IMR-90 (cell line): ENCODE data around the gene RTL1. TPM values are rescaled to one million over a fixed set of nuclear protein-coding genes. Genes with fewer than 3 reads are reported as not detected.

ENCODE experiments used
- ATAC-seq: fragments of 200-7000 bp; cut with Tn5 transposase; 2 replicates; pipeline ENCODE4 v1.9.1; 2020; ENCODE audit warnings: low read depth, mild to moderate bottlenecking, moderate library complexity
- BruUV-seq: library from RNA; stranded (reverse); fragments of 400-500 nt; replicated peaks from 2 replicates; lab custom pipeline; 2021; lab: Mats Ljungman, UMichigan
- CTCF ChIA-PET: fragments of 300-600 bp; formaldehyde crosslinking; extraction: SDS; loops from one replicate; lab custom pipeline; 2021; ENCODE audit warnings: antibody characterized with exemption; lab: Yijun Ruan, JAX
- POLR2A ChIA-PET: fragments of 300-600 bp; sonication (Branson Sonifier 250); formaldehyde crosslinking; loops from one replicate; lab custom pipeline; 2022; ENCODE audit warnings: antibody characterized with exemption; ENCODE audit not compliant: unreplicated experiment; lab: Charles Lee
- DNase-seq: peaks from one replicate; pipeline ENCODE4 v3.0.0; 2013
- H2AFZ ChIP-seq: replicated peaks from 2 replicates; pipeline ENCODE3; 2013; ENCODE audit warnings: low read length, mild to moderate bottlenecking; ENCODE audit not compliant: poor library complexity
- H2AK5ac ChIP-seq: 2 replicates; pipeline ENCODE4 v1.6.1; 2013; ENCODE audit warnings: low read depth, low read length, inconsistent platforms
- H2AK9ac ChIP-seq: replicated peaks from 2 replicates; pipeline ENCODE3; 2013; ENCODE audit warnings: mild to moderate bottlenecking, low read depth, low read length, moderate library complexity; ENCODE audit not compliant: poor library complexity
- H2BK120ac ChIP-seq: 2 replicates; pipeline ENCODE4 v1.6.1; 2013; ENCODE audit warnings: low read depth, low read length, inconsistent platforms
- H2BK15ac ChIP-seq: 3 replicates; pipeline ENCODE4 v1.6.1; 2013; ENCODE audit warnings: low read depth, low read length, inconsistent platforms
- H2BK20ac ChIP-seq: 2 replicates; pipeline ENCODE4 v1.6.1; 2013; ENCODE audit warnings: low read depth, mild to moderate bottlenecking, inconsistent platforms, low read length, moderate library complexity
- H2BK5ac ChIP-seq: 2 replicates; pipeline ENCODE4 v1.6.1; 2013; ENCODE audit warnings: mild to moderate bottlenecking, low read depth, low read length, inconsistent platforms; ENCODE audit not compliant: poor library complexity, severe bottlenecking
- H3K14ac ChIP-seq: replicated peaks from 2 replicates; pipeline ENCODE4 v1.6.1; 2013; ENCODE audit warnings: low read depth, low read length, inconsistent platforms
- H3K18ac ChIP-seq: 2 replicates; pipeline ENCODE4 v1.6.1; 2013; ENCODE audit warnings: low read depth, low read length, control low read depth
- H3K23ac ChIP-seq: 2 replicates; pipeline ENCODE4 v1.6.1; 2013; ENCODE audit warnings: low read depth, low read length, inconsistent platforms
- H3K27ac ChIP-seq: 2 replicates; pipeline ENCODE4 v1.5.1; 2013; ENCODE audit warnings: mild to moderate bottlenecking, control low read depth, low read length; ENCODE audit not compliant: insufficient read depth
- H3K27me3 ChIP-seq: 2 replicates; pipeline ENCODE4 v1.6.1; 2013; ENCODE audit warnings: low read length; ENCODE audit not compliant: control insufficient read depth, insufficient read depth
- H3K36me3 ChIP-seq: 2 replicates; pipeline ENCODE4 v1.6.1; 2013; ENCODE audit warnings: low read length, mixed read lengths; ENCODE audit not compliant: control insufficient read depth, insufficient read depth
- H3K4ac ChIP-seq: 2 replicates; pipeline ENCODE4 v1.6.1; 2013; ENCODE audit warnings: low read depth, low read length, inconsistent platforms
- H3K4me1 ChIP-seq: 2 replicates; pipeline ENCODE4 v1.6.1; 2013; ENCODE audit warnings: low read length, mixed read lengths; ENCODE audit not compliant: control insufficient read depth, insufficient read depth
- H3K4me2 ChIP-seq: 2 replicates; pipeline ENCODE4 v1.6.1; 2013; ENCODE audit warnings: low read depth, mild to moderate bottlenecking, control low read depth, low read length, moderate library complexity
- H3K4me3 ChIP-seq: 2 replicates; pipeline ENCODE4 v1.5.1; 2013; ENCODE audit warnings: low read depth, mild to moderate bottlenecking, control low read depth, low read length, moderate library complexity; ENCODE audit not compliant: insufficient read depth
- H3K56ac ChIP-seq: 2 replicates; pipeline ENCODE4 v1.6.1; 2013; ENCODE audit warnings: low read length, inconsistent platforms; ENCODE audit not compliant: insufficient read depth; ENCODE audit errors: extremely low read depth
- H3K79me1 ChIP-seq, 2 experiments: 2 replicates each; pipeline ENCODE4 v1.6.1; 2013; ENCODE audit warnings: low read length in 2 of 2, inconsistent platforms in 1 of 2, low read depth in 1 of 2
- H3K9ac ChIP-seq: 2 replicates; pipeline ENCODE4 v1.6.1; 2013; ENCODE audit warnings: low read depth, low read length, control low read depth
- H3K9me1 ChIP-seq: 2 replicates; pipeline ENCODE4 v1.6.1; 2013; ENCODE audit warnings: low read length, inconsistent platforms; ENCODE audit not compliant: insufficient read depth
- H3K9me3 ChIP-seq: 2 replicates; pipeline ENCODE4 v1.6.1; 2013; ENCODE audit warnings: low read length; ENCODE audit not compliant: control insufficient read depth, insufficient read depth
- H4K20me1 ChIP-seq: 2 replicates; pipeline ENCODE4 v1.6.1; 2013; ENCODE audit warnings: low read length, inconsistent platforms; ENCODE audit not compliant: insufficient read depth
- H4K5ac ChIP-seq: 2 replicates; pipeline ENCODE4 v1.6.1; 2013; ENCODE audit warnings: mild to moderate bottlenecking, low read depth, low read length, control low read depth
- H4K8ac ChIP-seq, 2 experiments: 2 replicates each; pipeline ENCODE4 v1.6.1; 2013; ENCODE audit warnings: low read depth in 2 of 2, low read length in 2 of 2, control low read depth in 1 of 2, inconsistent platforms in 1 of 2
- H4K91ac ChIP-seq: 2 replicates; pipeline ENCODE4 v1.6.1; 2013; ENCODE audit warnings: low read depth, low read length, inconsistent platforms; ENCODE audit not compliant: insufficient read depth
- BHLHE40 ChIP-seq: fragments of 150-350 bp; IDR thresholded peaks from 2 replicates; pipeline ENCODE4 v1.6.1; 2016; ENCODE audit warnings: mild to moderate bottlenecking, low read depth, low read length
- WGBS, 2 experiments: methylation state at CpG; one replicate each; pipeline versions ENCODE4 v1.1.5 to v1.1.7; 2013; ENCODE audit warnings: missing lambda C conversion rate in 2 of 2; ENCODE audit not compliant: insufficient read length in 1 of 2; ENCODE audit errors: extremely low coverage in 2 of 2; 5-methylcytosine and 5-hydroxymethylcytosine counted together
- dilution Hi-C: fragments of 300-500 bp; cut with HindIII; formaldehyde crosslinking; loops from one replicate; pipeline ENCODE4 v1.14.3; 2018; ENCODE audit warnings: low sequenced_read_pairs; ENCODE audit not compliant: unreplicated experiment
- in situ Hi-C: fragments of 300-500 bp; cut with MboI; formaldehyde crosslinking; loops from 3 replicates; pipeline ENCODE4 v1.14.3; 2019; ENCODE audit warnings: low sequenced_read_pairs, inconsistent platforms, mixed read lengths
- intact Hi-C: fragments of 100-400 bp; cut with micrococcal nuclease; formaldehyde crosslinking; loops from 2 replicates; pipeline ENCODE4 v1.10.0; 2022
- microRNA-seq, 2 experiments: library from miRNA; stranded (forward) in 1 of 2; unstranded in 1 of 2; fragments of 10-50 nt in 1 of 2; fragments of <30 nt in 1 of 2; gene quantifications in 1 of 2; microRNA quantifications in 1 of 2; one replicate each; pipeline versions ENCODE3 to v1.1.0; 2013 to 2020; ENCODE audit not compliant: insufficient read depth in 1 of 2, insufficient read length in 1 of 2, unreplicated experiment in 1 of 2
- polyA plus RNA-seq, 3 experiments: library from polyadenylated mRNA; depleted of rRNA; stranded (reverse); fragments of >200 nt; gene quantifications; 2 replicates each; pipeline ENCODE4 v1.2.3, GENCODE V29; 2012; ENCODE audit warnings: low replicate concordance in 1 of 3
- small RNA-seq, 5 experiments: library from RNA; depleted of rRNA; stranded (forward); fragments of <200 nt; gene quantifications; one replicate each; pipeline ENCODE3, GENCODE V24; 2012
- total RNA-seq: library from RNA; depleted of rRNA; stranded (reverse); fragments of >200 nt; gene quantifications from 2 replicates; pipeline ENCODE4 v1.2.3, GENCODE V29; 2012; rRNA removed

RTL1 gene
- total and polyA plus RNA-seq, 2 of the 4 experiments (the other 2 are of a cell fraction) = not detected

- Histone ChIP-seq H4K20me1 (peaks cover 84% of the 10 kb centered on the region), H3K23ac (no peak overlapping the region), H3K4me3 (no peak overlapping the region), H3K9me1 (no peaks in the 10 kb centered on the region), H3K14ac (no peak overlapping the region), H3K9ac (no peak overlapping the region), H2BK20ac (no peak overlapping the region), H2BK15ac (no peak overlapping the region), H4K91ac (no peak overlapping the region), H3K56ac (no peak overlapping the region), H2BK120ac (no peak overlapping the region), H3K4ac (no peak overlapping the region), H4K8ac (no peak overlapping the region), H3K27me3 (no peaks in the 10 kb centered on the region), H2AK5ac (no peak overlapping the region), H2BK5ac (no peak overlapping the region), H3K9me3 (no peaks in the 10 kb centered on the region), H2AK9ac (no peak overlapping the region), H3K79me1 (peaks cover under 1 to 61% of the 10 kb centered on the region in 2 experiments; a peak in 2 of 4 replicates), H3K27ac (no peak overlapping the region), H2AFZ (no peak overlapping the region), H3K4me2 (no peak overlapping the region), H3K18ac (no peak overlapping the region), H3K4me1 (peaks cover 2% of the 10 kb centered on the region; the same call in 1 of the 2 replicates), H4K5ac (no peak overlapping the region), H3K36me3 (peaks cover 62% of the 10 kb centered on the region)
- TSS peak; percentile 9 for BruUV-seq
- ChIA-PET POLR2A (no interaction called here), CTCF (no interaction called here)
- dilution Hi-C loops (no loop called here), in situ Hi-C loops (loop anchor here (10.0 kb wide), 1 partner anchor 426 kb away; no protein-coding TSS in a partner anchor), intact Hi-C loops (no loop called here)
- WGBS, 2 experiments = 70% methylated on average over 2 of the region's 8 CpGs; no CpG with 5 or more reads in 1 of the 2 experiments
- ATAC-seq (no peak), DNase-seq (no peak)
- no peak for TF ChIP-seq BHLHE40
These were observed 72.8 kb downstream of the RTL1 start for GRCh38 chr14:100830681-100831080.

Small RNAs within 50 kb of the gene (microRNA-seq; reads per million reads assigned to microRNA genes)
- 0 to 4,795 reads per million in 2 experiments for gene MIR127 (ENCODE audit: insufficient read depth in 1 of 2, insufficient read length in 1 of 2, unreplicated experiment in 1 of 2)
- 0 to 272 reads per million in 2 experiments for gene MIR136 (ENCODE audit: insufficient read depth in 1 of 2, insufficient read length in 1 of 2, unreplicated experiment in 1 of 2)
- gene MIR337 (ENCODE audit: insufficient read depth in 1 of 2, insufficient read length in 1 of 2, unreplicated experiment in 1 of 2) = 465 to 4,575 reads per million in 2 experiments
- gene MIR370 (ENCODE audit: insufficient read depth in 1 of 2, insufficient read length in 1 of 2, unreplicated experiment in 1 of 2) = 762 to 9,204 reads per million in 2 experiments
- gene MIR431 (ENCODE audit: insufficient read depth in 1 of 2, insufficient read length in 1 of 2, unreplicated experiment in 1 of 2) = 0 to 2,075 reads per million in 2 experiments
- gene MIR432 (ENCODE audit: insufficient read depth in 1 of 2, insufficient read length in 1 of 2, unreplicated experiment in 1 of 2) = 0 to 916 reads per million in 2 experiments
- 0 to 495 reads per million in 2 experiments for gene MIR433 (ENCODE audit: insufficient read depth in 1 of 2, insufficient read length in 1 of 2, unreplicated experiment in 1 of 2)
- 6,528 to 25,222 reads per million in 2 experiments for gene MIR493 (ENCODE audit: insufficient read depth in 1 of 2, insufficient read length in 1 of 2, unreplicated experiment in 1 of 2)
- 64.7 reads per million, percentile 47 among the genes with 10 or more reads in this experiment for gene MIR665 (ENCODE audit: unreplicated experiment)
- not detected for gene RF02145 (ENCODE audit: insufficient read depth, insufficient read length)
- gene SNORD112 (ENCODE audit: insufficient read depth, insufficient read length) = 14.5 reads per million, percentile 38 among the genes with 10 or more reads in this experiment
- gene SNORD113-1 (ENCODE audit: insufficient read depth, insufficient read length) = not detected
- gene SNORD113-2 (ENCODE audit: insufficient read depth, insufficient read length) = not detected
- 53.7 reads per million, percentile 76 among the genes with 10 or more reads in this experiment for gene SNORD113-3 (ENCODE audit: insufficient read depth, insufficient read length)
- 35.1 reads per million, percentile 69 among the genes with 10 or more reads in this experiment for gene SNORD113-4 (ENCODE audit: insufficient read depth, insufficient read length)
- 69.2 reads per million, percentile 78 among the genes with 10 or more reads in this experiment for gene SNORD113-5 (ENCODE audit: insufficient read depth, insufficient read length)
- 13.4 reads per million, percentile 33 among the genes with 10 or more reads in this experiment for gene SNORD113-6 (ENCODE audit: insufficient read depth, insufficient read length)
- 255 reads per million, percentile 87 among the genes with 10 or more reads in this experiment for gene SNORD113-7 (ENCODE audit: insufficient read depth, insufficient read length)
- gene SNORD113-8 (ENCODE audit: insufficient read depth, insufficient read length) = 147 reads per million, percentile 84 among the genes with 10 or more reads in this experiment
- 200 reads per million, percentile 85 among the genes with 10 or more reads in this experiment for gene SNORD113-9 (ENCODE audit: insufficient read depth, insufficient read length)
- gene SNORD114-1 (ENCODE audit: insufficient read depth, insufficient read length) = 614 reads per million, percentile 92 among the genes with 10 or more reads in this experiment
- gene SNORD114-2 (ENCODE audit: insufficient read depth, insufficient read length) = not detected
- 374 reads per million, percentile 89 among the genes with 10 or more reads in this experiment for gene SNORD114-3 (ENCODE audit: insufficient read depth, insufficient read length)

Small RNAs within 50 kb of the gene (small RNA-seq; reads per million reads assigned to genes)
- 0 reads per million in 5 experiments for gene MIR127
- 0 reads per million in 5 experiments for gene MIR136
- gene MIR337 = 15.0 to 2,125 (median 1,388) reads per million in 5 experiments
- 5.0 to 1,103 (median 402) reads per million in 5 experiments for gene MIR370
- 0 reads per million in 5 experiments for gene MIR431
- 0 reads per million in 5 experiments for gene MIR432
- gene MIR433 = 0 reads per million in 5 experiments
- gene MIR493 = 17.9 to 3,520 (median 1,354) reads per million in 5 experiments
- 0 reads per million in 5 experiments for gene RF02145
- gene SNORD112 = 1.7 to 22.1 (median 7.8) reads per million in 5 experiments
- gene SNORD113-1 = 0 reads per million in 5 experiments
- 0 reads per million in 5 experiments for gene SNORD113-2
- 8.5 to 516 (median 53.8) reads per million in 5 experiments for gene SNORD113-3
- 10.8 to 144 (median 71.2) reads per million in 5 experiments for gene SNORD113-4
- 92.1 to 598 (median 230) reads per million in 5 experiments for gene SNORD113-5
- gene SNORD113-6 = 4.6 to 148 (median 62.1) reads per million in 5 experiments
- 69.5 to 1,553 (median 399) reads per million in 5 experiments for gene SNORD113-7
- 111 to 3,117 (median 353) reads per million in 5 experiments for gene SNORD113-8
- 38.6 to 477 (median 103) reads per million in 5 experiments for gene SNORD113-9
- gene SNORD114-1 = 15.7 to 731 (median 81.1) reads per million in 5 experiments
- 0 reads per million in 5 experiments for gene SNORD114-2
- gene SNORD114-3 = 0.08 to 35.4 (median 6.0) reads per million in 5 experiments

Other genes with a start within 250 kb of the RTL1 start
- under 0.01 TPM in 1 of 2 replicates, not detected in the other for gene DLK1, start 176.8 kb downstream of the RTL1 start, total RNA-seq
- gene DLK1, start 176.8 kb downstream of the RTL1 start, polyA plus RNA-seq (2012; rRNA removed) = 0.07 TPM in 1 of 2 replicates, not detected in the other
- 31.5 and 32.5 TPM in 2 replicates for gene MEG3, start 77.6 kb downstream of the RTL1 start, total RNA-seq
- 518 and 556 TPM in 2 replicates for gene MEG3, start 77.6 kb downstream of the RTL1 start, polyA plus RNA-seq (2012; rRNA removed)